Muscle of leg (tissue), 11 donors: Measurements from ENCODE around the gene FAM131C. TPM values are rescaled to one million over a fixed set of nuclear protein-coding genes. Genes with fewer than 3 reads are reported as not detected.
A peak's percentile ranks its signal among the peaks of the same experiment; 100 is the strongest.
"Not testable (repeated sequence)": the region's sequence is repeated elsewhere in the genome, so short reads cannot be mapped to it uniquely, and the experiment has no call there.

ENCODE experiments used
- DNase-seq: peaks from one replicate; pipeline ENCODE4 v3.0.0; 2013
- H3K27ac ChIP-seq: one replicate; pipeline ENCODE4 v1.5.1; 2013; ENCODE audit warnings: mild to moderate bottlenecking, low read length, control low read depth
- H3K27me3 ChIP-seq: one replicate; pipeline ENCODE4 v1.6.1; 2013; ENCODE audit warnings: low read length; ENCODE audit not compliant: control insufficient read depth, insufficient read depth
- H3K36me3 ChIP-seq: one replicate; pipeline ENCODE4 v1.6.1; 2013; ENCODE audit warnings: low read length; ENCODE audit not compliant: control insufficient read depth, insufficient read depth
- H3K4me1 ChIP-seq: one replicate; pipeline ENCODE4 v1.6.1; 2013; ENCODE audit warnings: low read length; ENCODE audit not compliant: control insufficient read depth, insufficient read depth
- H3K4me3 ChIP-seq: one replicate; pipeline ENCODE4 v1.5.1; 2013; ENCODE audit warnings: low read length, control low read depth
- H3K9me3 ChIP-seq: replicated peaks from 2 replicates; pipeline ENCODE4 v1.6.1; 2013; ENCODE audit warnings: low read depth, low read length; ENCODE audit not compliant: control insufficient read depth
- WGBS: methylation state at CpG from one replicate; pipeline ENCODE4 v1.1.5; 2013; ENCODE audit warnings: missing lambda C conversion rate; ENCODE audit not compliant: insufficient coverage; 5-methylcytosine and 5-hydroxymethylcytosine counted together
- polyA plus RNA-seq, 8 donors: library from polyadenylated mRNA; unstranded; fragments of 120-200 nt; gene quantifications; one replicate each; pipeline versions ENCODE4 v1.2.1 to v1.2.3, GENCODE V29; 2013; ENCODE audit warnings: inconsistent platforms in 1 of 8, low replicate concordance in 1 of 8; ENCODE audit not compliant: insufficient read length in 8 of 8, insufficient read depth in 1 of 8
- total RNA-seq: library from RNA; stranded (reverse); fragments of 120-200 nt; gene quantifications from one replicate; pipeline ENCODE4 v1.2.4, GENCODE V29; 2013

The FAM131C gene
- total and polyA plus RNA-seq, 9 donors, result 0.09 to 0.53 (median 0.12) TPM; not detected in 2

DNA sequence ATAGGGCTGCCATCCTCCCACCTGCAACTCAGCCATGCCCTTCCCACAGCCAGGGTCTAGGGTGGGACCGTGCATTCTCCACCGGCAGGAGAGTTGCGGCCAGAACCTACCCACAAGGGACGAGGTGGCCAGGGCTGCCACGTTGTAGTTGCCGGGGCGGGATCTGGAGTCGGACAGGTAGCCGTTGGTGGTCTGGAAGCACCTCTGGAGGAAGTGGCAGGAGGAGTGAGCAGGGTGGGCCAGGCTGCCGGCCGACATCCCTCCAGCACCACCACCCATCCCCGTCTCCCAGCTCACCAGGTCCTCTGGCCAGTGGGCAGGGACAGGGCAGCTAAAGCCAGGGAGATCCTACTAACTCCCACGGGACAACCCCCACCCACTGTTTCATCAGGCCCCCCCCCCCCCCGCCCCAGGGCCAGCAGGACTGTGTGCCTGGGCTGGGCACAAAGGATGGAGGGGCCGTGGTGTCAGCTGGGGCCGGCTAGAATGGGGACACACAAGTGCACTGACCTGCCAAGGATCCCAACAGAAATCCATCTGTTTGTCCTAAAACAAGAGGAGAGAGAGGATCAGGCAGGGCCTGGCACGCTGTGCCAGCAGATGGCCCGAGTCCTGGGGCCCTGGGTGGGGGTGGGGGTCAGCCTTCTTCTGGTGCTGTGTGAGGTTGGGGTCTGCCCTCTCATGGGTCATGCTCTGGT, 11.3 kb downstream of the FAM131C start:
- not testable (repeated sequence) for H3K27ac ChIP-seq, H3K36me3 ChIP-seq, H3K4me1 ChIP-seq, H3K27me3 ChIP-seq, DNase-seq, H3K4me3 ChIP-seq, H3K9me3 ChIP-seq
- 83% methylated on average over 1 of the region's 18 CpGs for WGBS

DNA sequence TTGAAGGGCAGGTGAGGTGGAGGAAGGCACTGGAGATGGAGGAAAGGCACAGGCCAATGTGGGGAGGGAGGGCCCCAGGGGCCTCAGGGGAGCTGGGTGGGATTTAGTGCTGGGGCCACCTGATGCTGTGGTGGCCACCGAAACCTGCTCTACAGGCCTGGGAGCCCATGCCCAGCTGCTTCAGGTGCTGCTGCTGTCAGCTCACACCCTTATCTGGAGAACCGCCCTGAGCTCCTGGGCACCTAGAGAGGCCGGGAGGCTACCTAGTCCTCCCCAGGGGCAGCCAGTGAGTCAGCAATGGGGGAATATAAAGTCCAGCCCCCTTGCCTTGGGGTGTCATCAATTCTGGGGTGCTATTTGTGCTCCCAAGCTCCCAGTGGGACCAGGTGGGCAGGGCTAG, 12.2 kb downstream of the FAM131C start:
- Histone ChIP-seq H3K4me3 (no peak overlapping the region), H3K27me3 (peaks cover 8% of the 10 kb centered on the region), H3K36me3 (no peaks in the 10 kb centered on the region), H3K4me1 (peaks cover 2% of the 10 kb centered on the region), H3K9me3 (no peaks in the 10 kb centered on the region), H3K27ac (no peak overlapping the region)
- 74% methylated on average over 3 of the region's 3 CpGs for WGBS
- no peak for DNase-seq

DNA sequence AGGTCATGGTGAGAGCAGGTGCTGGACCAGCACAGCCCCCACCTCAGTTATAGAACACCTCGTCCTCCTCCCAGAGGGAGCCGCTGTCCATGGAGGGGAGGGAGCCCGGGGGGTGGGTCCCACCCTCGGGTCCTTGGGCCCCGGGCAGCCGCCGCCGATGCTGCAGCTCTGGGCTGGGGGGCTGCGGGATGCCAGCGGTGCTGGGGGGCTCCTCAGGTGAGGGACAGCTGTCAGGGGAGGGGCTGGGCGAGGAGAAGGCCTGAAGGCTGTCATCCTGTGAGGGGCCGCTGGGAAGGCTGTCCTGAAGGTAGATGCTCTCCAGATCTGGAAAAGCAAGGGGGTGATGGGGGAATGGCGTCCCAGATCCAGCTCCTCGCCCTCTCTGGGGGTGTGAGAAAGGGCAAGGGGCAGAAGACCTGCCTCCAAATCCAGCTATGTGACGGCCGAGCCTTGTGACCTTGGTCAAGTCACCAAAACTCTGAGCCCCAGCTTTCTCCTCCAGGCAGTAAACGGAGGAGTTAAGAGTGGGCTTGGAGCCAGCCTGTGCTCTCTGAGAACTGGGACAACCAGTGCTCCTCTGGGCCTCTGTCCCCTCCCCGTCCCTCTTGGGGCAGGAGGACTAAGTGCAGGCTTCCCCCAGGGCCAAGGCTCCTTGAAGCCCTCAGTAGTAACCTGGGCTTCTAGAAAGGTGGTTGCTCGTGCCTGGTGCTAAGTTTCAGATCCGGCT, 14.9 kb downstream of the FAM131C start:
- 60% methylated on average over 3 of the region's 20 CpGs for WGBS
- not testable (repeated sequence) for H3K4me1 ChIP-seq, H3K27ac ChIP-seq, H3K36me3 ChIP-seq, DNase-seq, H3K27me3 ChIP-seq, H3K4me3 ChIP-seq, H3K9me3 ChIP-seq

DNA sequence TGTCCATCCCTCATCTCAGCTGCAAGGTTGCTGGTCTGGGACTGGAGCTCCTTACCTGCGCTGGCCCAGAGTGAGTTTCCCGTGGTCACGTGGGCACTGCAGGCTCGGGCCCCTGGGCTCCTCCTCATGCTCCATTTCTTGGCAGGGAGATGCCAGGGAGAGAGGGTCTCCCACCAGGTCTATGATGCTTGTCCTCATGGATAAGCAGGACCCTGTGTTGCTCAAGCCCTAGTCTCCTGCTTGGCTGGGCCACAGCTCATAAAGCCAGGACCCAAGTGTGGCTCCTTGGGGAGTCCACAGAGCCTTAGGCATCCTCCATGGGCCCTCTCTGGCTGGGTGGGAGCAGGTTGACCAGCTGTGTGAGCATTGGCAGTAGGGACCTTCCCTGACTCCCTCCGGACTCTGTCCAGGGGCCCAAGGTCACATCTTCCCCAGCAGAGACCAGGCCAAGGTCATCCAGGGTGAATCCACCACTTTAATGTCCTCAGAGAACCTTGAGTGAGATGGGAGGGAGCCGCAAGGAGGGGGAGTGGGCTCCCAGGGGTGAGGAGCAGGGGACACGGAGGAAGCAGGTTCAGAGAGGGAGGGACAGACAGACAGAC, 16.0 kb downstream of the FAM131C start:
- H3K27me3 ChIP-seq, H3K4me1 ChIP-seq, H3K4me3 ChIP-seq, H3K27ac ChIP-seq, H3K9me3 ChIP-seq, H3K36me3 ChIP-seq, DNase-seq: not testable (repeated sequence)
- 86% methylated on average over 4 of the region's 7 CpGs for WGBS

DNA sequence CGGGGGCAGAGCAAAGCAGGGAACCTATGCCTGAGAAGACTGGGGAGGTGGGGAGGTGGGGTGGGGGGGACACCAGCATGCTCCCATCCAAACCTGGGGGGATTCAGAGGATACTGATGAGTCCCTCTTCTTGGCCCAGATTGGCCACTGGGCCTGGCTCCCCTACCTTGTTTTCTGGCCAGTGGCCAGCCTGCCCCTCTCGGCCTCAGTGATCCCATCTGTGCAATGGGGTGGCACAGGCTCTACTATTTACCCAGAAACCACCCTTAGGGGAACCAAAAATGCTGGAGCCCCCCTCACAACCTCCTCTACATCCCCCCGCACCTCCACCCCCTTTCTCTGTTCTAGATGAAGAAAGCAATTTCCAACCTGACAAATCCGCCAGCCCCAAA, 16.9 kb downstream of the FAM131C start:
- H3K4me3 ChIP-seq, H3K4me1 ChIP-seq, H3K27ac ChIP-seq, H3K36me3 ChIP-seq, H3K9me3 ChIP-seq, DNase-seq, H3K27me3 ChIP-seq: not testable (repeated sequence)
- 67% methylated on average over 1 of the region's 4 CpGs for WGBS

DNA sequence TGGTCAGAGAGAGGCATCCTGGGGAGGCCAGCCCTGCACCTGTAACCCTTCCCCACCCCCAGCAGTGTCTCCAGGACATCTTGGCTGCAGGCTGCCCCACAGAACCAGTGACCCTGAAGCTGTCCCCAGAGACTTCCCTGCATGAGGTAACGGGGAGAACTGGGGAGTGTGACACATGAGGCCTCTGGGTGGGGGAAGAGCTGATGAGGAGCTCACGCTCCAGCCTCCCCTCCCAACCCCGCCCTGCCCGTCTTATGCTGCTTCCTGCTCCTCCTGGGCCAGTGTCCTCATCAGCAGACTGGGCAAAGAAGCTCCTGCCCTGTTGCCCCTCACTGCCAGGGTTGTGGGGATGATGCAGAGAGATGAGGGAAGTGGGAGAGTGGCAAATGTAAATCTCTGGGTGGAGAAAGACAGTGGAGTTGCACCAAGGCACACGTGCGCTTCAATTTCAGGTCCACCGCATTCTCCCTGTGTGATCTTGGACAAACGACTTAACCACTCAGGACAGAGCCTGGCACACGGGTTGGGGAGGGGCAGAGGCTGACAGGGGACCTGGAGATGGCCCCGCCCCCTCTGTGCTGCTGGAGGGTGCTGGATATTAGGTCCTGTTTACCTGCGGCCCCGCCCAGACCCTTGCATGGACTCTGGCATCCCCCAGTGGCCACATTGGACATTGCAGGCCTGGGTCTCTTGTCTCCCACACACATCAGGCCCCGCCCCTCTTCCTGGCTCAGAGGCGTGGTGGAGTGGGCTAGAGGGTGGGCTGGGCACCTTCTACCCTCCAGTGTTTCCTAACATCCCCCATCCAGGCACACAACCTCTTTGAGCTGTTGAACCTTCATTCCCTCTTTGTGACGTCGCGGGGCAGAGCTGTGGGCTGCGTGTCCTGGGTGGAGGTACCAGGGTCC, 17.6 kb downstream of the FAM131C start:
- Histone ChIP-seq H3K4me1 (no peaks in the 10 kb centered on the region), H3K27me3 (no peaks in the 10 kb centered on the region), H3K27ac (no peak overlapping the region), H3K9me3 (no peaks in the 10 kb centered on the region), H3K36me3 (no peaks in the 10 kb centered on the region), H3K4me3 (no peak overlapping the region)
- 39% methylated on average over 5 of the region's 18 CpGs for WGBS
- DNase-seq, result peak; percentile 79

DNA sequence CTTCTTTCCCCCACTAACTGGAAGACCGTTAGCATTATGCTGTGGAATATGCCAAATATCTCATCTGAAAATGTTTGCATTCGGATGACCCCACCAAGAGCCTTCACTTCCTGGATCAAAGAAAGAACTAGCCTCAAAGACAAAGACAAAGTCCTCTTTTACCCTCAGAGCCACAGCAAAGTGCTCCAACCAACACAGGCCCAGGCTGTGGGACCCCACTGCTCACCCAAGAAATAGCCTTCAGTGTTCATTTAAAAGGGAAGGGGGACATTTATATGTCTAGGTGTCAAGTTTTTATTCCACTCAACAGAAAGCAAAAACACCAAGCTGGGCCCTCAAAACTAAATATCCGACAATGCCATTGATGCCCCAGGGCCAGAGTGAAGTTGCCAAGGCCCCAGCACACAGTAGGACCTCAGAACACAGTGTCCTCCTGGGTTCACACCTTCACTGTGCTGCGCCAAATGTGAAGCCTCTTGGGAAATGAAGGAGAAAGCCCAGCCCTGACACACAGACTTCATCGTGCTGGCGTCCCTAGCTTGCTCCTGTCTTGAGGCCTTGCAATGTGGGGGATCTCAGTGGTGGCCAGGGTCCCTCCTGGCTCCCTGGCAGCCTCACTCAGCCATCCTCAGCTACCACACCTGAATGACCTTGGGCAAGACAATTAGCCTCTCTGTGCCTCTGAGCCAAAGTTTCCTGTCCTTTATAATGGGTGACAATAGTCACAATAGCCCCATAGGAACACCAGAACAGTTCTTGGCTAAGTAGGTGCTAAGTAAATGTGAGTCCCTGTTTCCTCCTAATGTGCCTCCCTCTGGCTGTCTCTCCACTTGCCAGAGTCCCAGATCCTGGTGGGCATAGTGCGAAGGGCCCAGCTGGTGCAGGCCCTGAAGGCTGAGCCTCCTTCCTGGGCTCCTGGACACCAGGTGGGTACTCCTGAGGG, 18.6 kb downstream of the FAM131C start:
- Histone ChIP-seq H3K27ac (no peak overlapping the region), H3K27me3 (no peaks in the 10 kb centered on the region), H3K4me3 (no peak overlapping the region), H3K9me3 (no peaks in the 10 kb centered on the region), H3K36me3 (no peaks in the 10 kb centered on the region), H3K4me1 (no peaks in the 10 kb centered on the region)
- DNase-seq, result no peak
- WGBS, result 72% methylated on average over 4 of the region's 7 CpGs

DNA sequence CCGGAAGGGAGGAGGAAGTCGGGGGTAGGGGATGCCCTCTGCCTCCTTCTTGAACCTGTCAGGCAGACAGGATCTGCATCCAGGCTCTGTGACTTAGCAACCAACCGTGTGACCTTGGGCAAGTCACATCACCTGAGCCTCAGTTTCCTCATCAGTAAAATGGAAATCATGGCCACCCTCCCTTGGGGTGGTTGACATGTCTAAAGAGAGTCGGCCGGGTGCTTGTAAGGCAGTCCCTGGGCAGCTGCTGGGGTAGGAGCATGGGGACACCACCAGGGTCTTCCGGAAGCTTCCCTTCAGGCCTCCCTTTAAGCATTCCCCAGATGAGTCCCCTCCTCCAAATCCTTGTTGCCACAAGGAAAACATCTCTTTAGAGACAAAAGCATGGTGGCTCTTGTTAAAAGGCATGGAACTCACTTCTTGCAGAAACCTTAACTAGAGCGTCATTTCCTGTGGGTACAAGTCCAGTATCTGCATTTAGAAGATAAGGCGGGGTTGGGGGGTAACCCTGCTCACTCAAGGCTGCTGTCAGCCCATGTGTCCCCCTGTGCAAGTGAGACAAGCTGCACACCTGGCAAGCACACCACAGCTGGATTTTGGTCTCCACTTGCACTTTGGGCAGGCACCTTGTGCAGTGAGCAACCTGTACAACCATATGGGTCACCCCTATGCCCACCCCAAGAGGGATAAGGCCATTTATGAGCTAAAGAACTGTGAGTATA, 19.5 kb downstream of the FAM131C start:
- 100% methylated on average over 2 of the region's 8 CpGs for WGBS

DNA sequence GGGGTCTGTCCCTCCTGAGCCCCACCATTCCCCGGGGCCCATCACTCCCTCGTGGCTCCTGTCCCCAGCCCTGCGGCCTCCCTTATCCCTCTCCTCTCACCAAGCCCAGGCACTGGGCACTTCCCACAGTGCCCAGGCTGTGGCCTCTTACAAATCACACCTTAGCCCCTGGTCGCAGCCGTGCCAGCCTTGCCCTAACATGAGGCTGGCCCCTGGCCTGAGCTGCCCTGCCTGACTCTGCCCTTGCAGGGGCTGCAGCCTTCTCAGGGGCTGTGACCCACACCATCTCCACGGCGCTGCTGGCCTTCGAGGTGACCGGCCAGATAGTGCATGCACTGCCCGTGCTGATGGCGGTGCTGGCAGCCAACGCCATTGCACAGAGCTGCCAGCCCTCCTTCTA, 21.5 kb downstream of the FAM131C start:
- H3K9me3 ChIP-seq, DNase-seq, H3K36me3 ChIP-seq, H3K27ac ChIP-seq, H3K4me3 ChIP-seq, H3K4me1 ChIP-seq: not testable (repeated sequence)
- peaks cover 12% of the 10 kb centered on the region for H3K27me3 ChIP-seq
- WGBS, result 83% methylated on average over 7 of the region's 12 CpGs

More for the DNA sequence above, 19.5 kb downstream of the FAM131C start:
- Histone ChIP-seq H3K27ac (no peak overlapping the region), H3K36me3 (no peaks in the 10 kb centered on the region), H3K4me3 (no peak overlapping the region), H3K4me1 (peaks cover 1% of the 10 kb centered on the region), H3K27me3 (no peaks in the 10 kb centered on the region), H3K9me3 (no peaks in the 10 kb centered on the region)
- no peak for DNase-seq
